ENCODE data around the gene ARHGAP8.

Gene ARHGAP8

GRCh38 chr22:44827666-44828190 is 75.4 kb downstream of the ARHGAP8 start:
- H3K4me3 ChIP-seq (ENCODE audit: control insufficient read depth, low read depth, low read length) = no peak overlapping the region
- TF ChIP-seq CTCF (IDR thresholded peaks at IDR 0.05; ENCODE audit: control insufficient read depth, insufficient read depth, low read depth, low read length, missing control alignments) = no peak

GRCh38 chr22:44828193-44828592 is 75.8 kb downstream of the ARHGAP8 start:
- peak; percentile 49 for TF ChIP-seq CTCF (IDR thresholded peaks at IDR 0.05; ENCODE audit: control insufficient read depth, insufficient read depth, low read depth, low read length, missing control alignments)
- no peak for DNase-seq (ENCODE audit: low read depth)
- no peak overlapping the region for H3K4me3 ChIP-seq (ENCODE audit: control insufficient read depth, low read depth, low read length)

More at GRCh38 chr22:44827666-44828190, 75.4 kb downstream of the ARHGAP8 start:
- DNase-seq (ENCODE audit: low read depth) = no peak

GRCh38 chr22:44831885-44832284 is 79.5 kb downstream of the ARHGAP8 start:
- no peak for DNase-seq (ENCODE audit: low read depth)
- TF ChIP-seq CTCF (IDR thresholded peaks at IDR 0.05; ENCODE audit: control insufficient read depth, insufficient read depth, low read depth, low read length, missing control alignments) = no peak

GRCh38 chr22:44834065-44834464 is 81.7 kb downstream of the ARHGAP8 start:
- no peak for DNase-seq (ENCODE audit: low read depth)
- TF ChIP-seq CTCF (IDR thresholded peaks at IDR 0.05; ENCODE audit: control insufficient read depth, insufficient read depth, low read depth, low read length, missing control alignments) = no peak
- H3K4me3 ChIP-seq (ENCODE audit: control insufficient read depth, low read depth, low read length) = no peak overlapping the region

More at GRCh38 chr22:44831885-44832284, 79.5 kb downstream of the ARHGAP8 start:
- no peak overlapping the region for H3K4me3 ChIP-seq (ENCODE audit: control insufficient read depth, low read depth, low read length)

GRCh38 chr22:44837481-44837880 is 85.1 kb downstream of the ARHGAP8 start:
- no peak for DNase-seq (ENCODE audit: low read depth)
- no peak for TF ChIP-seq CTCF (IDR thresholded peaks at IDR 0.05; ENCODE audit: control insufficient read depth, insufficient read depth, low read depth, low read length, missing control alignments)
- H3K4me3 ChIP-seq (ENCODE audit: control insufficient read depth, low read depth, low read length) = no peak overlapping the region

- DNase-seq (ENCODE audit: low read depth) = no peak
- no peak overlapping the region for H3K4me3 ChIP-seq (ENCODE audit: control insufficient read depth, low read depth, low read length)
- TF ChIP-seq CTCF (IDR thresholded peaks at IDR 0.05; ENCODE audit: control insufficient read depth, insufficient read depth, low read depth, low read length, missing control alignments) = no peak
Observed at GRCh38 chr22:44838316-44839016, 86.1 kb downstream of the ARHGAP8 start.

Data from AG09309 (cell line).